GM10248 (cell line): Measurements from ENCODE around the gene ANKRD13B.

ENCODE experiments used
- CTCF ChIA-PET: fragments of 300-600 bp; sonication (Branson Sonifier 250); formaldehyde crosslinking; extraction: SDS; loops from one replicate; lab custom pipeline; 2021; ENCODE audit warnings: antibody characterized with exemption; lab: Yijun Ruan, JAX
- POLR2A ChIA-PET: fragments of 350-650 bp; sonication (Branson Sonifier 250); formaldehyde crosslinking; extraction: SDS; loops from one replicate; lab custom pipeline; 2020; ENCODE audit warnings: antibody characterized with exemption; lab: Yijun Ruan, JAX
- DNase-seq: peaks from one replicate; pipeline ENCODE4 v3.0.0; 2012; ENCODE audit errors: extremely low spot score
- CTCF ChIP-seq: IDR thresholded peaks from 2 replicates; pipeline ENCODE4 v1.5.1; 2012; ENCODE audit warnings: mild to moderate bottlenecking, low read depth; ENCODE audit errors: extremely low read depth, missing control alignments, control extremely low read depth

The ANKRD13B gene

DNA sequence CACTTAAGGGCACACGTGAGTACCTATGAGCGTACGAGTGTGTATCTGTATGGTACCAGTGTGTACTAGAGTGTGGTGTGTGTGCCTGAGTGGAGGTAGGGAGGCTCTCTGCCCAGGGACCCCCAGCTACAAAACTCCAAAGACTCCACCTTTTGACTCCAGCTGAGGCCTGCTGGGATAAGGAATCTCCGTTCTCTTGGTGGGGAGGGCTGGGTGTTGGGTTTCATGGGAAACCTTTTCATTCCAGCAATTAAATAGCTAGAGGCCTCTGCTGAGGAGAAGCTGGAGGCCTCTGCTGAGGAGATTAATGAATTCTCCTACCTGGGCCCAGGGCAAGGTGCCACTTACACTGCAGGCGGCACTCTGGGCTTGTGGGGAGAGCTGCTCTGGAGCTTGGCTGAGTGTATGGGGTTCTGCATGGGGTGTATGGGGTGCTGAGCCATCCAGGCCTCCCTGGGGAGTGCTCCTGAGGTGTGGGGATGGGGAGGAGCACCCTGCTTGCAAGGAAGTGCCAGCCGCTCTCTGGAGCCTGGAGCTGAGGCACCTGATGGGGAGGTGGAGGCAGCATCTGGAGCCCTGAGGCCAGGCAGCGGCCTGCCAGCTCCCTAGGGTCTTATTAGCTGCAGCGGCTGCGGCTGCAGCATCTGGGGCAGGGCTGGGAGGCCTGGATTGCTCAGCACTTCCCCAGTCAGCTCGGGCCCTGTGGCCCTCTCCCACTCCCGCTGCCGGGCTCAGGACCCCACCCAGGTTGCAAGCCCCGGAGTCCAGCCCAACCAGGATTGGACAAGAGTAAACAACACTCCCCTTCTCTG is 4.6 kb downstream of the ANKRD13B start:
- POLR2A ChIA-PET: no interaction called here
- TF ChIP-seq CTCF: no peak
- no peak for DNase-seq
- CTCF ChIA-PET: interaction anchor here (0.8 to 8.4 kb wide), 7 partner anchors 12 to 210 kb away, joined by 3 to 58 read pairs (median 7); no protein-coding TSS in a partner anchor

GRCh38 chr17:29603109-29603674 is 10.3 kb downstream of the ANKRD13B start:
- POLR2A ChIA-PET: no interaction called here

GRCh38 chr17:29607557-29608195 is 14.7 kb downstream of the ANKRD13B start:
- no peak for DNase-seq
- ChIA-PET CTCF (interaction anchor here (0.9 to 4.0 kb wide), 4 partner anchors 10 to 34 kb away, joined by 3 to 30 read pairs (median 10); no protein-coding TSS in a partner anchor), POLR2A (no interaction called here)
- TF ChIP-seq CTCF: no peak

More at GRCh38 chr17:29603109-29603674, 10.3 kb downstream of the ANKRD13B start:
- CTCF ChIA-PET: interaction anchor here (1.0 to 8.4 kb wide), 4 partner anchors 11 to 30 kb away, joined by 4 to 58 read pairs (median 16); no protein-coding TSS in a partner anchor
- TF ChIP-seq CTCF: no peak
- no peak for DNase-seq

DNA sequence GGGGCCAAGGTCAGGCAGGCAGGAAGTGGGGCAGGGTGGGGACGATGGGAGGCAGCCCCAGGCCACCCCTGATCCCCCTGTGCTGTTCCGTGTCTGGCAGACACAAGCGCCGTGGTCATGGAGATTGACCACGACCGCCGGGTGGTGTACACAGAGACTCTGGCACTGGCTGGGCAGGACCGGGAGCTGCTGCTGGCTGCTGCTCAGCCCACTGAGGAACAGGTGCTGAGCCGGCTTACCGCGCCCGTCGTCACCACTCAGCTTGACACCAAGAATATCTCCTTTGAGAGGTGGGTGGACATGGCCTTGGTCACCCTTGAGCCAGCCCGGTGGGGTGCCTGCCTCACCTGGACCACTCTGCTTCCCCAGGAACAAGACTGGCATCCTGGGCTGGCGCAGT is 16.1 kb downstream of the ANKRD13B start:
- CTCF ChIA-PET: interaction anchor here (2.3 to 4.0 kb wide), 3 partner anchors 9 to 23 kb away, joined by 6 to 30 read pairs (median 13); no protein-coding TSS in a partner anchor
- POLR2A ChIA-PET: no interaction called here
- no peak for DNase-seq
- no peak for TF ChIP-seq CTCF

- no peak for DNase-seq
- CTCF ChIA-PET: interaction anchor here (1.0 to 4.0 kb wide), 3 partner anchors 7 to 169 kb away, joined by 3 to 30 read pairs (median 6); no protein-coding TSS in a partner anchor
- no peak for TF ChIP-seq CTCF
- POLR2A ChIA-PET: interaction anchor here (0.6 kb wide), 1 partner anchor 884 kb away, joined by 11 read pairs; no protein-coding TSS in a partner anchor
Observed at GRCh38 chr17:29610395-29610794, 17.5 kb downstream of the ANKRD13B start.
